Stimulated activated CD8-positive, alpha-beta memory T cell treated with anti-CD3 and anti-CD28 coated beads, Interleukin-12 subunit alpha, Interleukin-12 subunit beta, amount 100 ng/mL, for 24 hours (primary cell): ENCODE results near the gene RUSC2.
"Not testable (repeated sequence)": the region's sequence is repeated elsewhere in the genome, so short reads cannot be mapped to it uniquely, and the experiment has no call there.

Source experiments
- DNase-seq: peaks from one replicate; pipeline ENCODE4 v3.0.0-alpha.2; 2020; ENCODE audit errors: extremely low read depth

The RUSC2 gene

DNA sequence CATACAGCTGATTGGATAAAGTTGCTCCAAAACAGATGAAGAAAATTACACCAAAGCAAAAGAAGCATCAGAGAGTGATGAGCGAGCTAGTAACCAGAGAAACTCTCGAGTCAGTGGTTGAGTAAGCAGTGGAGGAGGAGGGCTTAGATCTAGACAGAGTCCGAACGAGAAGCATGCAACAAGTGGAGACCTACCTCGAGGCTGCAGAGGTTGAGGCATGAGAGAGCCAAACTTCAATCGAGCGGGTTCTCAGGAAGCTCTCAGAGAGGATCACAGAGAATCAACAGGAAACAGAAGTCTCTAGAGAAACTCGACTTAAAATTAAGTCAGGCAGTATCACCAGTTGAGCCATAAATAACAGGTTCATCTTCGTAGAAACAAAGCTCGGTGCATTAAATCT, 6.1 kb downstream of the RUSC2 start:
- DNase-seq, result no peak

GRCh38 chr9:35498245-35498644, 8.3 kb downstream of the RUSC2 start:
- DNase-seq, result not testable (repeated sequence)

DNA sequence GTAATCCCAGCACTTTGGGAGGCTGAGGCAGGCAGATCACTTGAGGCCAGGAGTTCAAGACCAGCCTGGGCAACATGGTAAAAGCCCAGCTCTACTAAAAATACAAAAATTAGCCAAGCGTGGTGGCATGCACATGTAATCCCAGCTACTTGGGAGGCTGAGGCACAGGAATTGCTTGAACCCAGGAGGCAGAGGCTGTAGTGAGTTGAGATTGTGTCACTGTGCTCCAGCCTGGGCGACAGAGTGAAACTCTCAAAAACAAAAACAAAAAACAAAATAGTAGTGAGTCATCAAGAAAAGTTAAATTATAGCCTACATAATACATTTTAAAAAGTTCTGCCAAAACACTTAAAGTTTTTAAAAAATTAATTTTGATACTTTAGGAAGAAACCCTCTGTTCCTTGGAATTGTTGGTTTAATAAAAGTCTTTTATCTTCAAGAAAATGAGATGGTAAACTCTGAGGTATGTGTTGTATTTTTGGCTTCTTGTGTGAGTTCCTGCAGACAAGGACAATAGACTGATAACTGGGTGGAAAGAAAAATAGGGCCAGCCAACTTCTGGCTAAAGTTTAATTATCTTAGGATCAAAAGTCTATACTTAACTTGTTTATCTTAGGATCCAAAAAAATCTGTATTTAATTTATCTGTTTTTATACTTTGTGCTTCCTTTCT, 9.3 kb downstream of the RUSC2 start:
- DNase-seq, result no peak

GRCh38 chr9:35499701-35500030, 9.8 kb downstream of the RUSC2 start:
- DNase-seq, result no peak

GRCh38 chr9:35500130-35500748, 10.3 kb downstream of the RUSC2 start:
- DNase-seq, result no peak

- DNase-seq, result no peak
These were observed 12.0 kb downstream of the RUSC2 start for GRCh38 chr9:35501946-35502345.

DNA sequence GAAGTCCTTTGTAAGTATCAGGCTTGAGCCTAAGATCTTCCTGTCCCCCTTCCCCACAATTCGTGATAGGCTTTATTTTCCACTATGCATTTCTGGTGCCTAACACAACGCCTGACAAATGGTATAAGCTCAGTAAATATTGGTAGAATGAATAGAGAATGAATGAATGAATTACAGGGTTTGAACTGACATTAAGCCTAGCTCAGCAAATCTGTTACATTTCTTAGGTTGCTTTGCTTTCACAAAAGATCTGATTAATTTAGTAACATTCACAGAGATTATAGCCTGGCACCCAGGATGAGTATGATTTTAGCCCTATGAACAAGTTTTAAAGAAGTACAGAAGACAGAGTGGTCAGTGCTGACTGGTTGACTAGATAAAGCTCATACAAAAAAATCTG, 16.4 kb downstream of the RUSC2 start:
- no peak for DNase-seq

GRCh38 chr9:35508069-35508468, 18.2 kb downstream of the RUSC2 start:
- no peak for DNase-seq

DNA sequence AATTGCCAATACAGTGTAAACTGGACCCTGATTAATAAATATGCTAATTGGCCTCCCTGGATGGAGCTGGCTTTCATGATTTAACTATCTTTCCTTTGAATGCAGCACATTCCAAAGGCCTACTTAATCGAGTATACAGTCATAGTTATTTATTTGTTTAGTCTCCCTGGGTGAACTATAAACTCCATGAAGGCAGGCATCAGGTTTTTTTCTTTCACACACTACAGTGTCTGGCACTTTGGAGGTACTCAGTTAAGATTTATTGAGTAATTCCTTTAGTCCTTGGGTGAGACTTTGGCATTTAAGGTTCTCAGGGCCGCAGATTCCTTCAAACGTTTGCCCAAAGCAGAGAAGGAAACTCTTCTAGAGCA, 20.5 kb downstream of the RUSC2 start:
- no peak for DNase-seq

GRCh38 chr9:35510754-35511428, 21.0 kb downstream of the RUSC2 start:
- no peak for DNase-seq

DNA sequence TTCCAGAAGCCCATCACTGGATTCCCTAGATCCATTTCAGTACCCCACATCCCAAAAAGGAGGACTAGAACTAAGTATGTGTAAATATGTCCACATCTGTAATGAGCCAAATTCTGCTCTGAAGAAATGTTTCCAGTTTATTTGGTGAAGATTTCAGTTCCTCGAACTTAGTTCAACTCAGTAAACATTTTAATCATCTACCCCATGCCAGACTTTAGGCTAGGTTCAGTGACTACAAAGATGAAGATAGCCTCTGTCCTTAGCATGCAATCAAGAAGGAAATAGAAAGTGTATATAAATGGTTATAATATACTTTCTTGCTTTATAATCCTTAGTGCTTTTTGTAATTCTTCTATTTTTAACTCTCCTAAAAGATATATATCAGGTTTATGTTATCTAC, 21.5 kb downstream of the RUSC2 start:
- no peak for DNase-seq

DNA sequence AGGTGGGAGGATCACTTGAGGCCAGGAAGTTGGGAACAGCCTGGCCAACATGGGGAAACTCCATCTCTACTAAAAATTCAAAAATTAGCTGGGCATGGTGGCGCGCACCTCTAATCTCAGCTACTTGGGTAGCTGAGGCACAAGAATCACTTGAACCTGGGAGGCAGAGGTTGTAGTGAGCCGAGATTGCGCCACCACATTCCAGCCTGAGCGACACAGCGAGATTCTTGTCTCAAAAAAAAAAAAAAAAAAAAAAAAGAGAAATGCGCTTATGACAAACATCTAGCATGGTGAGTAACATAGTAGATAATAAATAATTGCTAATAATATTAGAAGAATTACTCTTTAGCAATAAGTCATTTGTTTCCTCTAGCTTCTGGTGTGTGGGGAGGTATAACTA, 25.9 kb downstream of the RUSC2 start:
- no peak for DNase-seq

DNA sequence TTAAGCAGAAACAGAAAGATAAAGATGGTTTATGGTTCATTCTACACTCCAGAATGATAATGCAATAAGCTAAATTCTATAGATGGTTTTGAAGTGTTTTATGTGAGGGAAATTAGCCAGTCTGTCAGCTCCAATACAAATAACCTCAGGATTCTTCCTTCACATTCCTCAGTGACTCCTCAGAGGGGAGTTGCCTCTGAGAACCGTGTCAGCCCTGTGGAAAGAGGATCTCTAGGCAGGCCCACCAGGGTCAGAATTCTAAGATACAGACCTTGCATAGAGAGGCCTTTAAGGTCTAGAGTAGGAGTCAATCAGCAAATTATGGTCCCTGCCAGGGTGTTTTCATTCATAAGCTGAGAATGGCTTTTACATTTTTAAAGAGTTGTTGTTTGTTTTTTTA, 26.6 kb downstream of the RUSC2 start:
- DNase-seq, result no peak

DNA sequence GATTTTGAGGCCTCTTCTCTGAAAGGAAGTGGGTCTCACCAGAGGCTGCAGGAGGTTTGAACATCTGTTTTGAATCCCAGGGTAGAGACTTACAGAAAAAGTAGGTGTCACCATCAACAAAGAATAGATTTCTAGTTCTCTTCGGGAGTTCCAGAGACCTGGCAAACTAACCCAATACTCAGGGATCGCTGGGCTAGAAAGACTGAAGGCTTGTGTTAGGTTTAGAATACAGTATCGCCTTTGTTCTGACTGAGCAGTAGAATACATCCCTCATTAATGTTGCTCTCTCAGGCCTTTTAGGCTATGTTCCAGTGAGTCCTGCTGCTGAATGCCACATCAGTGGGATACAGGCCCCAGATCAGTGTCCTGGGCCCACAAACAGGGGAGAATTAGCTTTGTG, 27.2 kb downstream of the RUSC2 start:
- DNase-seq, result no peak

DNA sequence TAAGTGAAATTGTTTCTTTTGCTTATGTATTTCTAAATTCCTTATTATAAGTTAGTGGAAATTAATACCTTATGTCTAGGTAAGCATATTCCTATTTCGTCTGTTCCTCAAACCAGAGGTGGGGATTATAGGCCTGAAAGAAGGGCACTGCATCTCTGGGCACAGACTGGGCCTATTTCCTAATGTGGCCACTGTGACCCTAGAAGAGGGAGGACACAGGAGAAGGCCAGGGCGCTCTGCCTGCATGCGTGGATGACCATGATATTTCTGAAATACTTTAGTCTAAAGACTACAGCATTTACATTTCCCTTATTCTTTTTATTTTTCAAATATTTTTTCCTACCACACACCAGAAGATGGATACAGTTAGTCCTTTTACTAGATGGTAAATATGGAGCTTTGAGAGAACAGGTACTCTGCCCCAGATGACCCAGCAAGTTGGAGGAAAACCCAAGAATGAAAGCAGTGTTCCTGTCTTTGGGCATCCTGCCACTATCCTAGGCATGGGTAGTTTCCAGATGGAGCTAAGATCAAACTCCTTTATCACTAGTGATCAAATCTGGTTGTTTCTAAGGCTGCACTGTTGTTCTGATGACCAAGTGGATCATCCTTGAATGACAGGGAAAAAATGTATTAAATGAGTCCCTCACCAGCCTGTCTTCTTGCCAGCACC, 27.8 kb downstream of the RUSC2 start:
- no peak for DNase-seq

DNA sequence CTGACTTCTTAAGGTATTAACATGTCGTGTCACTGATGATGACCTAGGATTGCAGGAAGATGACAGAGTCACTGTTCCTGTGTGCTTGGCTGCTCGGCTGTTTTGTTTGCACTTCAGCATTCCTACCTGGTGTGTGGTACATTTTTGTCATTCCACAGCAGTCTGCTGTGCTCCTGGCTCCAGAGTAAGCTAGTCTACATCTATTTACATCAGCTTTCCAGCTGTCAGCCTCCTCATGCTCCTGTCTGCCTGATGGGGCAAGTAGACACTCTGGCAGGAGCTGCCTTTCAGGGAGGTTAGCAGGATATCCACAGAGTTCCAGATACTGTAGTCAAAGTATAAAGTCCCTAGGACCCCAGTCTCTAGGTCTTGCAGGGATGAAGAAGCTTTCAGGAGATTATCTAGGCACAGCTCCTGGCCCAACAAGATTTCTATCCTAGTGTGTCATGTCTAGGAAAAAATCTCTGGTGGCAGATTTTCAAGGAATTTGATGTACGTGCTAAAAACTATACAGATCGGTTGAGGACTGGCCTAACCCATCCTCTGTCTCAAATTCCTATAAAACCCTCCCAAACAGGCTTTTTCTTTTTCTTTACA, 28.4 kb downstream of the RUSC2 start:
- DNase-seq, result no peak

DNA sequence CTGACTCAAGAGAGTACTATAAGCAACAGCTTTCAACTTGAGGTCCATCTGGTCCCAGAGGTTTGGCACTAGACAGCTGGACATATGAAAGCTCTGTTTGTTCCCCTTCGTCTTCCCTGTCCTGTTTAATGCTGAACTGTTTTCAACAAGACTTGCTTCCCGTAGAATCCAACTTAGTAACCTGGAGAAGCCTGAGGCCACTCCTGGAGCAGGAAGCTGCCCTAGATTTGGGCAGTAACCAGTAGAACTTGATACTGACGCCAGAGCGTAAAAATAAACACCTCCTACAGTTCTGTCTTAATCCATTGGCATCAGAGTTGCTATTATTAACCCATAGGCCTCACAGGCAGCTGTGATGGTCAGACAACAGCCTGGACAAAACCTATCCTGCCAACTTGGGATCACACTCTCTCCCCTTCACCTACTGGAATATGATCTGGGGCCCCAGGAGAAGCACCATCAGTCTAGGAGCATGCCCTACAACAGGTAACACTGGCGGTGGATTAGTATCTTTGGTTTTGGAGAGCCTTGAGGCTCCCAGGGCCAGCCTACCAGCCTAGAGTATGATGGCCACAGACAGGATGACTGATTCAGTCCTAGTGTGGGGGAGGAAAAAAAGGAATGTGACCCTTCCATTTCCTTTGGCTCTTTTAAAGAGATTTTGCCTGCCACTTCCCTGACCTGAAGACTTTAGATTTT, 29.2 kb downstream of the RUSC2 start:
- DNase-seq, result no peak

DNA sequence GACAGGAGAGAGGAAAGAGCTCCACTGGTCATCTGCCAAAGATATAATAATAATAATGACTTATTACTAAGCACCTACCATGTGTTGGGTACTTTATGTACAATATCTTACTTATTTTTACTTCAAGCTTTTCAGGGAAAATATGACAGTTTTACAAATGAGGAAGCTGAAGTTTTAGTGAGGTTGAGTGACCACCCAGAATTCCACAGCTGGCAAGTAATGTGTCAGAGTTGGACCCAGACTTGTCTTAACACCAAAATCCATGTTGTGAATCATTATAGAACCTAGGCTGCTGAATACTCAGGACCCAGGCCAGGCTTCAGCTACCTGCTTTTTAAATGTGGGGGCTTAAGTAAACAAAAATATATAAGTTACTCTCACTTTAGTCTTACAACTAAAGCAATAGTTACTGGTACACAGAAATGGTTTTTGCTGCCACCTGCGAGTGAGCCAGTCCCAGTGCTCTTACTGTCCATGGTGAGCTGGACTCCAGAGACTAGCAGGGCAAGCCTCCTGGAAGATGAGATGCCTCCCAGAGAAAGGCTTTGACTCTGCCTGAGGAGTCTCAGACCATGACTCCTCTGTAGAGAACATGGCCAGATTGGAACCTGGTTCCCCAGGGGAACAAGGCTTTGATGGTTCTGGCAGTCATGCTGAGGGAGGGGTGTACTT, 29.9 kb downstream of the RUSC2 start:
- no peak for DNase-seq

DNA sequence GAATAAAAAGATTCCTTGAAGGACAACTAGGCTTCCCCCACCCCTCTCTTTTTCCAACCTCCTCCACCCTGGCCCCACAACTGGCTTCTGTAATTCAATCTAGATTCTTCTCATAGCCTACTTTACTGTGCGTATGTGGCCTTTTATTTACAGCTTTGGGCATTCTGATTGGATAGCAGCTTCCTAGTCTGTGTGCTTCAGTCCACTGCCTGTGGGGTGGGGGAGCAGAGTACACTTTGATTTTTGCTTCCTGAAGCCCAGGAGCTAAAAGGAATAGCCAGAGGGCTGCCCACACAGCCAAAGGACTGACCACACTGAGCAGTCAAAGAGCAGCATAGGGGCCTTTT, 30.4 kb downstream of the RUSC2 start:
- no peak for DNase-seq

- no peak for DNase-seq
These were observed 31.8 kb downstream of the RUSC2 start for GRCh38 chr9:35521708-35522107.

DNA sequence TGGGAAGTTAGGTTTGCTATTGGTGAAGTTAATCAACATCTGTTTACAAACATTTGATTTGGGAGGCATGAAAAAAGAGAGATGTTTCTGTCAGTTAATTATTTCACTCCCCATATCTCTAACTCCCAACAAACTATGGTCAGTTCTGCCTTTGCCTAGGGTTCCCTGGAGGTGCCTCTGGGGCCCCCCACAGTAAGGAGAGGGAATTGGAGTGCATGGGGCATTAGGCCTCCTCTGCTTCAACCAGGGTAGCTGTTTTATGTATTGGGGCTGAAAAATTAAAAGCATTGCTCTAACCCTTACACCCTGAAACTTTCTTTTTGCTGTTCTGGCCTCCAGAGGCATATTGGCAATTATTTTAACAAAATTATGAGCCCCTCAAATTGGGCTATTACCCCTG, 32.3 kb downstream of the RUSC2 start:
- no peak for DNase-seq

- DNase-seq, result no peak
These were observed 32.8 kb downstream of the RUSC2 start for GRCh38 chr9:35522700-35523099.
